22Rv1 (cell line): ENCODE measurements around the gene FGF18.

ENCODE experiments used
- CTCF ChIP-seq: fragments of 450-650 bp; IDR thresholded peaks from 2 replicates; pipeline ENCODE4 v1.5.1; 2017; ENCODE audit warnings: mild to moderate bottlenecking
- ZFX ChIP-seq: fragments of 450-650 bp; IDR thresholded peaks from 2 replicates; pipeline ENCODE4 v1.6.1; 2017; ENCODE audit warnings: antibody characterized with exemption, borderline replicate concordance

GRCh38 chr5:171493646-171494393, 74.4 kb downstream of the FGF18 start:
- TF ChIP-seq CTCF (no peak), ZFX (no peak)
